Neural cell (in vitro differentiated cells): ENCODE measurements around the gene SCRN2. TPM values are rescaled to one million over a fixed set of nuclear protein-coding genes. Genes with fewer than 3 reads are reported as not detected.

Experiments used
- H2AFZ ChIP-seq: fragments of 200-600, 300-800 bp; sonication (generic), shearing (Covaris generic); 2 replicates; pipeline ENCODE4 v1.6.0; 2014; ENCODE audit warnings: low read depth, mild to moderate bottlenecking, antibody characterized with exemption, low read length, moderate library complexity
- H3F3A ChIP-seq: fragments of 200-600 bp; shearing (Covaris generic); 2 replicates; pipeline ENCODE4 v1.6.1; 2016; ENCODE audit warnings: mild to moderate bottlenecking, moderate library complexity, mixed read lengths, antibody characterized with exemption, low read length; ENCODE audit not compliant: insufficient read depth, poor library complexity, severe bottlenecking
- H3K27ac ChIP-seq: fragments of 200-600, 300-800 bp; sonication (generic), shearing (Covaris generic); 2 replicates; pipeline ENCODE4 v1.5.1; 2014; ENCODE audit warnings: mild to moderate bottlenecking, low read length, moderate library complexity
- H3K27me3 ChIP-seq: fragments of 300-800, 200-600 bp; sonication (generic), shearing (Covaris generic); 2 replicates; pipeline ENCODE4 v1.6.0; 2014; ENCODE audit warnings: mild to moderate bottlenecking, low read depth, low read length, moderate library complexity; ENCODE audit not compliant: insufficient read depth
- H3K36me3 ChIP-seq: fragments of 300-800, 200-600 bp; sonication (generic), shearing (Covaris generic); 2 replicates; pipeline ENCODE4 v1.5.1; 2014; ENCODE audit warnings: mild to moderate bottlenecking, antibody characterized with exemption, low read length, moderate library complexity; ENCODE audit not compliant: insufficient read depth
- H3K4me2 ChIP-seq: fragments of 300-800, 200-600 bp; sonication (generic), shearing (Covaris generic); 2 replicates; pipeline ENCODE4 v1.6.0; 2014; ENCODE audit warnings: mild to moderate bottlenecking, low read length
- H3K4me3 ChIP-seq: fragments of 300-800, 200-600 bp; sonication (generic), shearing (Covaris generic); 2 replicates; pipeline ENCODE4 v1.5.1; 2014; ENCODE audit warnings: mild to moderate bottlenecking, low read length, moderate library complexity
- H3K79me2 ChIP-seq: fragments of 200-600 bp; shearing (Covaris generic); replicated peaks from 2 replicates; pipeline ENCODE4 v1.6.0; 2014; ENCODE audit warnings: mild to moderate bottlenecking, low read length, moderate library complexity; ENCODE audit not compliant: insufficient read depth
- H3K9ac ChIP-seq: fragments of 300-800, 200-600 bp; sonication (generic), shearing (Covaris generic); 2 replicates; pipeline ENCODE4 v1.6.1; 2016; ENCODE audit warnings: mild to moderate bottlenecking, low read length, mixed read lengths
- H3K9me2 ChIP-seq: fragments of 200-600 bp; shearing (Covaris generic); 2 replicates; pipeline ENCODE4 v1.6.1; 2016; ENCODE audit warnings: mild to moderate bottlenecking, low read length, mixed read lengths; ENCODE audit not compliant: insufficient read depth
- H3K9me3 ChIP-seq: fragments of 200-600, 300-800 bp; sonication (generic), shearing (Covaris generic); 2 replicates; pipeline ENCODE4 v1.6.1; 2016; ENCODE audit warnings: mild to moderate bottlenecking, mixed run types, low read length, moderate library complexity, mixed read lengths
- H4K20me1 ChIP-seq: fragments of 200-600 bp; shearing (Covaris generic); 2 replicates; pipeline ENCODE4 v1.6.1; 2016; ENCODE audit warnings: mild to moderate bottlenecking, mixed run types; ENCODE audit not compliant: insufficient read depth
- EP300 ChIP-seq: fragments of 450-650 bp; conservative IDR thresholded peaks from 2 replicates; pipeline ENCODE4 v1.6.1; 2014; ENCODE audit warnings: antibody characterized with exemption, mild to moderate bottlenecking, moderate library complexity; ENCODE audit not compliant: poor library complexity, severe bottlenecking
- EZH2 ChIP-seq: fragments of 200-600, 300-800 bp; shearing (Covaris generic), sonication (generic); IDR thresholded peaks from 2 replicates; pipeline ENCODE4 v1.6.1; 2014; ENCODE audit warnings: antibody characterized with exemption, low read length, borderline replicate concordance, mild to moderate bottlenecking; ENCODE audit not compliant: insufficient read depth, poor library complexity, severe bottlenecking
- MXI1 ChIP-seq: fragments of 450-650 bp; conservative IDR thresholded peaks from 2 replicates; pipeline ENCODE4 v1.6.1; 2014; ENCODE audit warnings: antibody characterized with exemption, mild to moderate bottlenecking; ENCODE audit not compliant: poor library complexity, severe bottlenecking
- POLR2AphosphoS5 ChIP-seq: IDR thresholded peaks from 2 replicates; pipeline ENCODE4 v1.6.1; 2012
- RAD21 ChIP-seq: fragments of 450-650 bp; conservative IDR thresholded peaks from 2 replicates; pipeline ENCODE4 v1.6.1; 2014; ENCODE audit warnings: antibody characterized with exemption, mild to moderate bottlenecking, moderate library complexity
- SMC3 ChIP-seq: fragments of 450-650 bp; conservative IDR thresholded peaks from 2 replicates; pipeline ENCODE4 v1.6.1; 2014; ENCODE audit warnings: antibody characterized with exemption, mild to moderate bottlenecking, moderate library complexity; ENCODE audit not compliant: poor library complexity
- TAF1 ChIP-seq: IDR thresholded peaks from 2 replicates; pipeline ENCODE4 v1.6.1; 2012; ENCODE audit warnings: low read depth
- polyA plus RNA-seq: library from polyadenylated mRNA; depleted of rRNA; stranded (reverse); fragments of >200 nt; gene quantifications from 2 replicates; pipeline ENCODE4 v1.2.3, GENCODE V29; 2014
- TF ChIP-seq, protein P1 (sequence below): fragments of 450-650 bp; IDR thresholded peaks from 2 replicates; pipeline ENCODE4 v1.5.1; 2014; ENCODE audit warnings: antibody characterized with exemption, mild to moderate bottlenecking, moderate library complexity; ENCODE audit not compliant: poor library complexity, severe bottlenecking
- TF ChIP-seq, protein P2 (sequence below): IDR thresholded peaks from 2 replicates; pipeline ENCODE4 v1.6.1; 2012; ENCODE audit warnings: borderline replicate concordance

SCRN2 gene
- polyA plus RNA-seq, 1 donor from 2014 or later = 94.0 TPM

DNA sequence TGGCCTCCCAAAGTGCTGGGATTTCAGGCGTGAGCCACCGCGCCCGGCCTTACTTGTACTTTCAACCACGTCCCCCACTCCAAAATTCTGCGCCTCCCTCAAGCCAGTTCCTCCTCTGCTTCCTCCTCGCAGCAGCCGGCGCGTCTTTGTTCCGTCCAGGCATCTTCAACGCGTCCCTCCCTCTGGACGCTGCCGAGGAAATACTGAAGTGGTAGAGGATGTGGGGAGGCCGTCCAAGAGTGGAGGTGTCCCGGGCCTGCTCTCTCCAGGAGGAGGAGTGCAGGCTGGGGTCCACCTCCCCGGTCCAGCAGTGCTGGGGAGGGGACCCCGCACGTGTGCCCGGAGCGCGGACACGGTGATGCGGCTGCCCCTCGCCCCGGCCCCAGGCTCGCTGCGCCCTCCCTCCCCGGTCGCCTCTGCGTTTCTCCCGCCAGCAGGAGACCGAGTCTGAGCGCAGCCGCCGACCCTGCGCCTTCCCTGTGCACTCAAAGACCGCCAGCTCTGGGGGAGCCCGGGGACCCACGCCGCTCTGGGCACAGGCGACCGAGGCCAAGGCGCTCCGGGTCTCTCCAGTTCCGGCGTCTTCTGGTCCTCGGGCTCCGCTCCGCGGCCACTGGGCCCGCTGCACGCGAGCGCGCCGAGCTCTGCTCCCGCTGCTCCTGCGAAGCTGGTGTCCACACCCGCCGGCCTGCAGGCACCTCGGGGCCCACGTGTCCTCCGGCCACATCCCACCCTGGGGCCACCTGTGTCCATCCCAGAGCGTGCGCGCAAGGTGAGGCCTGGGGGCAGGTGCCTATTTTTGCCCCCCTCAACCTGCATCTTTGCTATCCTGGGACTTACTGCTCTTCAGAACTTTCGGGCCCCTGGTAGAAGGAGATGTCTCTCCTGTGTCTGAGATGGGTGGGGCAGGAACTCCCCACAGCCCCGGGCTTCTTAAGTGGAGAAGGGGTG, 51.2 kb downstream of the SCRN2 start:
- H3K4me3 ChIP-seq = peak overlapping the region; percentile 71
- H3K9ac ChIP-seq = peak overlapping the region; percentile 50
- no peaks in the 10 kb centered on the region for H3F3A ChIP-seq
- no peaks in the 10 kb centered on the region for H3K36me3 ChIP-seq
- H3K27me3 ChIP-seq = peaks cover 81% of the 10 kb centered on the region
- H3K27ac ChIP-seq = no peak overlapping the region
- no peaks in the 10 kb centered on the region for H4K20me1 ChIP-seq
- H3K79me2 ChIP-seq = no peaks in the 10 kb centered on the region
- no peaks in the 10 kb centered on the region for H3K9me2 ChIP-seq
- no peak overlapping the region for H3K4me2 ChIP-seq
- no peak overlapping the region for H2AFZ ChIP-seq
- no peak for TF ChIP-seq EZH2
- TF ChIP-seq TAF1 = no peak
- TF ChIP-seq POLR2AphosphoS5 = no peak
- TF ChIP-seq EP300 = no peak
- TF ChIP-seq, protein P1, sequence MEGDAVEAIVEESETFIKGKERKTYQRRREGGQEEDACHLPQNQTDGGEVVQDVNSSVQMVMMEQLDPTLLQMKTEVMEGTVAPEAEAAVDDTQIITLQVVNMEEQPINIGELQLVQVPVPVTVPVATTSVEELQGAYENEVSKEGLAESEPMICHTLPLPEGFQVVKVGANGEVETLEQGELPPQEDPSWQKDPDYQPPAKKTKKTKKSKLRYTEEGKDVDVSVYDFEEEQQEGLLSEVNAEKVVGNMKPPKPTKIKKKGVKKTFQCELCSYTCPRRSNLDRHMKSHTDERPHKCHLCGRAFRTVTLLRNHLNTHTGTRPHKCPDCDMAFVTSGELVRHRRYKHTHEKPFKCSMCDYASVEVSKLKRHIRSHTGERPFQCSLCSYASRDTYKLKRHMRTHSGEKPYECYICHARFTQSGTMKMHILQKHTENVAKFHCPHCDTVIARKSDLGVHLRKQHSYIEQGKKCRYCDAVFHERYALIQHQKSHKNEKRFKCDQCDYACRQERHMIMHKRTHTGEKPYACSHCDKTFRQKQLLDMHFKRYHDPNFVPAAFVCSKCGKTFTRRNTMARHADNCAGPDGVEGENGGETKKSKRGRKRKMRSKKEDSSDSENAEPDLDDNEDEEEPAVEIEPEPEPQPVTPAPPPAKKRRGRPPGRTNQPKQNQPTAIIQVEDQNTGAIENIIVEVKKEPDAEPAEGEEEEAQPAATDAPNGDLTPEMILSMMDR = peak; percentile 68
- TF ChIP-seq, protein P2, sequence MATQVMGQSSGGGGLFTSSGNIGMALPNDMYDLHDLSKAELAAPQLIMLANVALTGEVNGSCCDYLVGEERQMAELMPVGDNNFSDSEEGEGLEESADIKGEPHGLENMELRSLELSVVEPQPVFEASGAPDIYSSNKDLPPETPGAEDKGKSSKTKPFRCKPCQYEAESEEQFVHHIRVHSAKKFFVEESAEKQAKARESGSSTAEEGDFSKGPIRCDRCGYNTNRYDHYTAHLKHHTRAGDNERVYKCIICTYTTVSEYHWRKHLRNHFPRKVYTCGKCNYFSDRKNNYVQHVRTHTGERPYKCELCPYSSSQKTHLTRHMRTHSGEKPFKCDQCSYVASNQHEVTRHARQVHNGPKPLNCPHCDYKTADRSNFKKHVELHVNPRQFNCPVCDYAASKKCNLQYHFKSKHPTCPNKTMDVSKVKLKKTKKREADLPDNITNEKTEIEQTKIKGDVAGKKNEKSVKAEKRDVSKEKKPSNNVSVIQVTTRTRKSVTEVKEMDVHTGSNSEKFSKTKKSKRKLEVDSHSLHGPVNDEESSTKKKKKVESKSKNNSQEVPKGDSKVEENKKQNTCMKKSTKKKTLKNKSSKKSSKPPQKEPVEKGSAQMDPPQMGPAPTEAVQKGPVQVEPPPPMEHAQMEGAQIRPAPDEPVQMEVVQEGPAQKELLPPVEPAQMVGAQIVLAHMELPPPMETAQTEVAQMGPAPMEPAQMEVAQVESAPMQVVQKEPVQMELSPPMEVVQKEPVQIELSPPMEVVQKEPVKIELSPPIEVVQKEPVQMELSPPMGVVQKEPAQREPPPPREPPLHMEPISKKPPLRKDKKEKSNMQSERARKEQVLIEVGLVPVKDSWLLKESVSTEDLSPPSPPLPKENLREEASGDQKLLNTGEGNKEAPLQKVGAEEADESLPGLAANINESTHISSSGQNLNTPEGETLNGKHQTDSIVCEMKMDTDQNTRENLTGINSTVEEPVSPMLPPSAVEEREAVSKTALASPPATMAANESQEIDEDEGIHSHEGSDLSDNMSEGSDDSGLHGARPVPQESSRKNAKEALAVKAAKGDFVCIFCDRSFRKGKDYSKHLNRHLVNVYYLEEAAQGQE = no peak
- TF ChIP-seq RAD21 = peak; percentile 68
- peak; percentile 58 for TF ChIP-seq MXI1
- peak; percentile 65 for TF ChIP-seq SMC3
- H3K9me3 ChIP-seq = no peaks in the 10 kb centered on the region

Other genes with a start within 250 kb of the SCRN2 start
- gene KPNB1, start 191.4 kb downstream of the SCRN2 start, polyA plus RNA-seq = 80.2 and 117 TPM in 2 replicates
- gene TBKBP1, start 147.1 kb downstream of the SCRN2 start, polyA plus RNA-seq = 25.4 and 30.9 TPM in 2 replicates
- gene TBX21, start 108.0 kb downstream of the SCRN2 start, polyA plus RNA-seq = not detected in 2 replicates
- gene OSBPL7, start 19.5 kb downstream of the SCRN2 start, polyA plus RNA-seq = 10.0 and 11.4 TPM in 2 replicates
- gene MRPL10, start 9.7 kb downstream of the SCRN2 start, polyA plus RNA-seq = 33.8 and 34.2 TPM in 2 replicates
- gene LRRC46, start 9.6 kb downstream of the SCRN2 start, polyA plus RNA-seq = 0.12 and 0.56 TPM in 2 replicates
- gene SP6, start 9.9 kb upstream of the SCRN2 start, polyA plus RNA-seq = 0.42 and 0.44 TPM in 2 replicates
- gene SP2, start 55.0 kb upstream of the SCRN2 start, polyA plus RNA-seq = 0.25 and 0.48 TPM in 2 replicates
- 1.7 and 2.0 TPM in 2 replicates for gene PNPO, start 100.3 kb upstream of the SCRN2 start, polyA plus RNA-seq
- gene PRR15L, start 116.6 kb upstream of the SCRN2 start, polyA plus RNA-seq = not detected in 2 replicates
- gene CDK5RAP3, start 129.8 kb upstream of the SCRN2 start, polyA plus RNA-seq = 343 and 358 TPM in 2 replicates
- not detected in 2 replicates for gene COPZ2, start 196.5 kb upstream of the SCRN2 start, polyA plus RNA-seq
- 48.4 and 67.1 TPM in 2 replicates for gene NFE2L1, start 207.1 kb upstream of the SCRN2 start, polyA plus RNA-seq